DND-41 (cell line): ENCODE measurements around the gene XRCC3.

Source experiments
- ATAC-seq: fragments of 200-7000 bp; cut with Tn5 transposase; 3 replicates; pipeline ENCODE4 v1.9.1; 2021; ENCODE audit warnings: low read depth; ENCODE audit not compliant: insufficient read depth
- DNase-seq: peaks from one replicate; pipeline ENCODE4 v3.0.0-alpha.2; 2020
- H2AFZ ChIP-seq: 2 replicates; pipeline ENCODE4 v1.6.0; 2012; ENCODE audit warnings: low read depth, low read length
- H3K27ac ChIP-seq: 2 replicates; pipeline ENCODE4 v1.5.1; 2012; ENCODE audit warnings: low read length, inconsistent platforms
- H3K27me3 ChIP-seq: fragments of 200-600 bp; sonication (generic); 2 replicates; pipeline ENCODE4 v1.6.0; 2012; ENCODE audit warnings: low read length, mild to moderate bottlenecking, inconsistent platforms; ENCODE audit not compliant: insufficient read depth, poor library complexity
- H3K36me3 ChIP-seq: 2 replicates; pipeline ENCODE4 v1.5.1; 2012; ENCODE audit warnings: low read length, inconsistent platforms; ENCODE audit not compliant: insufficient read depth
- H3K4me1 ChIP-seq: 2 replicates; pipeline ENCODE4 v1.5.1; 2012; ENCODE audit warnings: mild to moderate bottlenecking, low read length; ENCODE audit not compliant: insufficient read depth
- H3K4me2 ChIP-seq: 2 replicates; pipeline ENCODE4 v1.6.0; 2012; ENCODE audit warnings: mild to moderate bottlenecking, moderate library complexity, low read length, inconsistent platforms; ENCODE audit not compliant: insufficient read depth
- H3K4me3 ChIP-seq, 2 experiments: fragments of 200-600 bp in 1 of 2; shearing (Covaris generic) in 1 of 2; 2 replicates each; pipeline ENCODE4 v1.5.1; 2012 to 2016; ENCODE audit warnings: inconsistent platforms in 2 of 2, low read length in 2 of 2, mild to moderate bottlenecking in 2 of 2, low read depth in 1 of 2, moderate library complexity in 1 of 2
- H3K79me2 ChIP-seq: 2 replicates; pipeline ENCODE4 v1.6.0; 2012; ENCODE audit warnings: low read length, inconsistent platforms; ENCODE audit not compliant: insufficient read depth
- H3K9ac ChIP-seq: 2 replicates; pipeline ENCODE4 v1.6.0; 2012; ENCODE audit warnings: low read depth, mild to moderate bottlenecking, inconsistent platforms, low read length, moderate library complexity
- H3K9me3 ChIP-seq: 2 replicates; pipeline ENCODE4 v1.5.1; 2012; ENCODE audit warnings: low read length, moderate library complexity, mild to moderate bottlenecking, inconsistent platforms; ENCODE audit not compliant: insufficient read depth, severe bottlenecking
- H4K20me1 ChIP-seq: 2 replicates; pipeline ENCODE4 v1.6.0; 2012; ENCODE audit warnings: low read length; ENCODE audit not compliant: insufficient read depth
- CTCF ChIP-seq: IDR thresholded peaks from 2 replicates; pipeline ENCODE4 v1.5.1; 2012; ENCODE audit warnings: borderline replicate concordance, low read length, moderate library complexity, mild to moderate bottlenecking; ENCODE audit not compliant: poor library complexity, severe bottlenecking; ENCODE audit errors: extremely low read depth
- EZH2 ChIP-seq: IDR thresholded peaks from 3 replicates; pipeline ENCODE4 v1.6.1; 2012; ENCODE audit warnings: borderline replicate concordance, low read depth, mild to moderate bottlenecking, moderate library complexity, low read length, inconsistent platforms; ENCODE audit not compliant: severe bottlenecking

The XRCC3 gene

GRCh38 chr14:103667671-103668070 lies 47.6 kb downstream of the XRCC3 start:
- Histone ChIP-seq H4K20me1 (peaks cover 7% of the 10 kb centered on the region), H2AFZ (no peak overlapping the region), H3K9me3 (no peaks in the 10 kb centered on the region), H3K9ac (no peak overlapping the region), H3K4me3 (no peak overlapping the region), H3K4me2 (no peak overlapping the region), H3K36me3 (peaks cover 84% of the 10 kb centered on the region), H3K27me3 (no peaks in the 10 kb centered on the region), H3K27ac (no peak overlapping the region), H3K4me1 (no peaks in the 10 kb centered on the region), H3K79me2 (peaks cover 11% of the 10 kb centered on the region)
- DNase-seq (no peak), ATAC-seq (no peak)
- TF ChIP-seq CTCF (no peak), EZH2 (no peak)

DNA sequence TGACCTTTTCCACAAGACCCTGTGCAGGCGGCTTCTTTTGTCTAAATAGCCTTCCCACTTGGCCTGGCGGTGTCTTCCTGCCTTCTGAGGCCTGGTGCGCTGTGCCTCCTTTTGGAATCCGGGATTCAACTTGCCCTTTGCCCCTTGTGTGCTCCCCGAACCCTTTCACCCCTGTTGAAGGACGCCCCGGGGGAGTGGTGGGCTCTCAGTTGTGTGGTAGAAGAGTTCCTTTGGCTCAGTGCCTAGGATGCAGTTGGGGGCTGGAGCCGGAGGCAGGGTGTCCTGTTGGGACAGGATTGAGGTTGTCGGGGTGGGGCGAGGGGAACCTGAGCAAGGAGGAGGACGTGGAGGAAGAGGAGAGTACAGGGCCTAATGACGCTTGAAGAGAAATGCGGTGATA lies 51.7 kb downstream of the XRCC3 start:
- H3K4me1 ChIP-seq = no peaks in the 10 kb centered on the region
- no peak overlapping the region for H3K4me2 ChIP-seq
- no peak overlapping the region for H3K4me3 ChIP-seq
- TF ChIP-seq CTCF (no peak), EZH2 (no peak)
- H3K36me3 ChIP-seq = peaks cover 85% of the 10 kb centered on the region
- H3K9me3 ChIP-seq = no peaks in the 10 kb centered on the region
- H3K79me2 ChIP-seq = peaks cover 23% of the 10 kb centered on the region
- DNase-seq (no peak), ATAC-seq (no peak)
- H4K20me1 ChIP-seq = peaks cover 27% of the 10 kb centered on the region
- H3K9ac ChIP-seq = no peak overlapping the region
- H2AFZ ChIP-seq = no peak overlapping the region
- no peaks in the 10 kb centered on the region for H3K27me3 ChIP-seq
- H3K27ac ChIP-seq = no peak overlapping the region

DNA sequence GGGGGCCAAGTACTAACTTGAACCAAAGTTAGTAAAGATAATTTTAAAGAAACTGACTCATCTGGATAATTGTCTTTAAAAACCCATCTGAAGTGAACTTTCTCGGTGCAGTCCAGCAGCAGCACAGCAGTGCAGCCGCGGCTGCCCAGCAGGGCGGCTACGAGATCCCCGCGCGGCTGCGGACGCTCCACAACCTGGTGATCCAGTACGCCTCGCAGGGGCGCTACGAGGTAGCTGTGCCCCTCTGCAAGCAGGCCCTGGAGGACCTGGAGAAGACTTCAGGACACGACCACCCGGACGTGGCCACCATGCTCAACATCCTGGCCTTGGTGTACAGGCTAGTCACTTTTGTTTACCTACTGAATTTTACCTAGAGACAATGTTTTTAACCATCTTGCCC lies 52.7 kb downstream of the XRCC3 start:
- peaks cover 25% of the 10 kb centered on the region for H3K79me2 ChIP-seq
- no peak overlapping the region for H3K4me3 ChIP-seq
- ATAC-seq (no peak), DNase-seq (no peak)
- no peak overlapping the region for H3K27ac ChIP-seq
- H4K20me1 ChIP-seq = peaks cover 28% of the 10 kb centered on the region
- no peaks in the 10 kb centered on the region for H3K27me3 ChIP-seq
- H2AFZ ChIP-seq = no peak overlapping the region
- H3K4me2 ChIP-seq = no peak overlapping the region
- no peak for TF ChIP-seq CTCF
- TF ChIP-seq EZH2 = no peak
- no peaks in the 10 kb centered on the region for H3K9me3 ChIP-seq
- H3K36me3 ChIP-seq = peaks cover 85% of the 10 kb centered on the region
- H3K9ac ChIP-seq = no peak overlapping the region
- H3K4me1 ChIP-seq = no peaks in the 10 kb centered on the region

DNA sequence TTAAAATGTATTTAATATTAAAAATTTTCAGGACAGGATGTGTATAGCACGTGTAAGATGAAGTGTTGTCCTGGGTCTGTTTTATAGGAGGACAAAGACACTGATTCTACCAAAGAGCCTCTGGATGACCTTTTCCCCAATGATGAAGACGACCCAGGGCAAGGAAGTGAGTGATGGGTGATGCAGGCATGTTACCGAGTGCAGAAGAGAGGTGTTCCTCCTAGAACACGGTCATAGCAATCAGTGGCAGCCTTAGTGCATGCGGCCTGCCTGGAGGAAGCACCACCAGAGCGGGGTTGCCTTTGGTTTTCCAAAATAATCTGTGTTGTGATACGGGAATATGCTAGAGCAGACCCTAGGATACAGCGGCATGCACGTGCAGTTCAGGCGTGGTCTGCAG lies 53.2 kb downstream of the XRCC3 start:
- H3K9ac ChIP-seq = no peak overlapping the region
- H3K79me2 ChIP-seq = peaks cover 27% of the 10 kb centered on the region
- no peaks in the 10 kb centered on the region for H3K9me3 ChIP-seq
- no peak overlapping the region for H3K4me3 ChIP-seq
- H3K4me2 ChIP-seq = no peak overlapping the region
- no peak overlapping the region for H3K27ac ChIP-seq
- H2AFZ ChIP-seq = no peak overlapping the region
- TF ChIP-seq EZH2 (no peak), CTCF (no peak)
- H3K36me3 ChIP-seq = peaks cover 85% of the 10 kb centered on the region
- ATAC-seq (no peak), DNase-seq (no peak)
- H3K27me3 ChIP-seq = no peaks in the 10 kb centered on the region
- H3K4me1 ChIP-seq = no peaks in the 10 kb centered on the region
- peaks cover 29% of the 10 kb centered on the region; the same call in 1 of the 2 replicates for H4K20me1 ChIP-seq
